Loucy (cell line): ENCODE data around the gene PCDHGB3.
A peak's percentile ranks its signal among the peaks of the same experiment; 100 is the strongest.
"Not testable (repeated sequence)": the region's sequence is repeated elsewhere in the genome, so short reads cannot be mapped to it uniquely, and the experiment has no call there.

Experiments
- H2AFZ ChIP-seq: fragments of 200-600 bp; sonication (generic); 2 replicates; pipeline ENCODE4 v1.6.0; 2016; ENCODE audit warnings: antibody characterized with exemption, mild to moderate bottlenecking, low read length, moderate library complexity
- H3F3A ChIP-seq: fragments of 200-600 bp; 2 replicates; pipeline ENCODE4 v1.6.0; 2016; ENCODE audit warnings: antibody characterized with exemption, low read depth, mild to moderate bottlenecking
- H3K27me3 ChIP-seq: fragments of 200-600 bp; sonication (generic); 2 replicates; pipeline ENCODE4 v1.6.1; 2014; ENCODE audit warnings: low read length, mild to moderate bottlenecking; ENCODE audit not compliant: insufficient read depth, poor library complexity, severe bottlenecking
- H3K36me3 ChIP-seq: fragments of 200-600 bp; sonication (generic); 2 replicates; pipeline ENCODE4 v1.6.1; 2016; ENCODE audit warnings: low read length; ENCODE audit not compliant: insufficient read depth
- H3K4me1 ChIP-seq: fragments of 200-600 bp; sonication (generic); 2 replicates; pipeline ENCODE4 v1.5.1; 2014; ENCODE audit warnings: low read length, mild to moderate bottlenecking; ENCODE audit not compliant: insufficient read depth, poor library complexity, severe bottlenecking
- H3K4me2 ChIP-seq: fragments of 200-600 bp; sonication (generic); 2 replicates; pipeline ENCODE4 v1.6.0; 2014; ENCODE audit warnings: antibody characterized with exemption, low read length, low read depth, mild to moderate bottlenecking; ENCODE audit not compliant: poor library complexity, severe bottlenecking
- H3K4me3 ChIP-seq: fragments of 200-600 bp; sonication (generic); 2 replicates; pipeline ENCODE4 v1.5.1; 2014; ENCODE audit warnings: low read length, mild to moderate bottlenecking, mixed read lengths; ENCODE audit not compliant: poor library complexity, severe bottlenecking
- H3K79me2 ChIP-seq: fragments of 200-600 bp; sonication (generic); 2 replicates; pipeline ENCODE4 v1.6.1; 2014; ENCODE audit warnings: low read length; ENCODE audit not compliant: insufficient read depth
- H3K9ac ChIP-seq: fragments of 200-600 bp; sonication (generic); 2 replicates; pipeline ENCODE4 v1.6.0; 2014; ENCODE audit warnings: mild to moderate bottlenecking, low read depth, low read length, moderate library complexity; ENCODE audit not compliant: poor library complexity, severe bottlenecking
- H3K9me2 ChIP-seq: fragments of 200-600 bp; sonication (generic); replicated peaks from 2 replicates; pipeline ENCODE4 v1.6.1; 2016; ENCODE audit warnings: low read depth, low read length, mixed read lengths
- H3K9me3 ChIP-seq: fragments of 200-600 bp; sonication (generic); 2 replicates; pipeline ENCODE4 v1.6.1; 2014; ENCODE audit warnings: mild to moderate bottlenecking, antibody characterized with exemption, low read length, low read depth; ENCODE audit not compliant: insufficient read depth
- H4K20me1 ChIP-seq: fragments of 200-600 bp; sonication (generic); 2 replicates; pipeline ENCODE4 v1.6.0; 2014; ENCODE audit warnings: antibody characterized with exemption, low read length, mild to moderate bottlenecking; ENCODE audit not compliant: insufficient read depth, poor library complexity, severe bottlenecking
- EZH2phosphoT487 ChIP-seq: fragments of 200-600 bp; IDR thresholded peaks from 2 replicates; pipeline ENCODE4 v1.6.1; 2018; ENCODE audit warnings: antibody characterized with exemption, mild to moderate bottlenecking, moderate library complexity, borderline replicate concordance
- TF ChIP-seq, protein P1 (sequence below): fragments of 200-600 bp; sonication (generic); conservative IDR thresholded peaks from 2 replicates; pipeline ENCODE4 v1.5.1; 2014; ENCODE audit warnings: mild to moderate bottlenecking, antibody characterized with exemption, low read length

PCDHGB3 gene

DNA sequence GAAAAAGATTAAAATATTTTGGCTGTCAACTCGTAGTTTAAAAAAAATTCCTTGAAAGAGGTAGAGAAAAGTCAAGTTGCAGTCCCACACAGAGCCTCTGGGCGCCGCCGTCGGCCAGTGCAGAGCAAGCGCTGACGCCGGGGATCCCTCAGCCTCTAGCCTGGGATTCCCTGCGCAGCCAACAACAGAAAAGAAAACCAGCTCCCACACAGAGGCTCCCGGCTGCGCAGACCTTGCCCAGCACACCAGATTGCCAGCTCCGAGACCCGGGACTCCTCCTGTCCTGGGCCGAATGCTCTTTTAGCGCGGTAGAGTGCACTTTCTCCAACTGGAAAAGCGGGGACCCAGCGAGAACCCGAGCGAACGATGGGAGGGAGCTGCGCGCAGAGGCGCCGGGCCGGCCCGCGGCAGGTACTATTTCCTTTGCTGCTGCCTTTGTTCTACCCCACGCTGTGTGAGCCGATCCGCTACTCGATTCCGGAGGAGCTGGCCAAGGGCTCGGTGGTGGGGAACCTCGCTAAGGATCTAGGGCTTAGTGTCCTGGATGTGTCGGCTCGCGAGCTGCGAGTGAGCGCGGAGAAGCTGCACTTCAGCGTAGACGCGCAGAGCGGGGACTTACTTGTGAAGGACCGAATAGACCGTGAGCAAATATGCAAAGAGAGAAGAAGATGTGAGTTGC, 47.6 kb downstream of the PCDHGB3 start, which contains the start of gene PCDHGB7:
Gene PCDHGB7, plus strand, starts transcription at position 184 of the 679 bp plus-strand sequence. Its CDS starts 183 bp downstream, at position 367.
- TF ChIP-seq, protein P1, sequence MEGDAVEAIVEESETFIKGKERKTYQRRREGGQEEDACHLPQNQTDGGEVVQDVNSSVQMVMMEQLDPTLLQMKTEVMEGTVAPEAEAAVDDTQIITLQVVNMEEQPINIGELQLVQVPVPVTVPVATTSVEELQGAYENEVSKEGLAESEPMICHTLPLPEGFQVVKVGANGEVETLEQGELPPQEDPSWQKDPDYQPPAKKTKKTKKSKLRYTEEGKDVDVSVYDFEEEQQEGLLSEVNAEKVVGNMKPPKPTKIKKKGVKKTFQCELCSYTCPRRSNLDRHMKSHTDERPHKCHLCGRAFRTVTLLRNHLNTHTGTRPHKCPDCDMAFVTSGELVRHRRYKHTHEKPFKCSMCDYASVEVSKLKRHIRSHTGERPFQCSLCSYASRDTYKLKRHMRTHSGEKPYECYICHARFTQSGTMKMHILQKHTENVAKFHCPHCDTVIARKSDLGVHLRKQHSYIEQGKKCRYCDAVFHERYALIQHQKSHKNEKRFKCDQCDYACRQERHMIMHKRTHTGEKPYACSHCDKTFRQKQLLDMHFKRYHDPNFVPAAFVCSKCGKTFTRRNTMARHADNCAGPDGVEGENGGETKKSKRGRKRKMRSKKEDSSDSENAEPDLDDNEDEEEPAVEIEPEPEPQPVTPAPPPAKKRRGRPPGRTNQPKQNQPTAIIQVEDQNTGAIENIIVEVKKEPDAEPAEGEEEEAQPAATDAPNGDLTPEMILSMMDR = peak; percentile 60
- H3K9ac ChIP-seq, H3K27me3 ChIP-seq, H4K20me1 ChIP-seq, H2AFZ ChIP-seq, H3K79me2 ChIP-seq, H3K36me3 ChIP-seq, H3K4me1 ChIP-seq, H3K9me3 ChIP-seq, H3K4me2 ChIP-seq, H3K9me2 ChIP-seq, H3F3A ChIP-seq: not testable (repeated sequence)
- H3K4me3 ChIP-seq = peak within 1 kb of the TSS; percentile 21

DNA sequence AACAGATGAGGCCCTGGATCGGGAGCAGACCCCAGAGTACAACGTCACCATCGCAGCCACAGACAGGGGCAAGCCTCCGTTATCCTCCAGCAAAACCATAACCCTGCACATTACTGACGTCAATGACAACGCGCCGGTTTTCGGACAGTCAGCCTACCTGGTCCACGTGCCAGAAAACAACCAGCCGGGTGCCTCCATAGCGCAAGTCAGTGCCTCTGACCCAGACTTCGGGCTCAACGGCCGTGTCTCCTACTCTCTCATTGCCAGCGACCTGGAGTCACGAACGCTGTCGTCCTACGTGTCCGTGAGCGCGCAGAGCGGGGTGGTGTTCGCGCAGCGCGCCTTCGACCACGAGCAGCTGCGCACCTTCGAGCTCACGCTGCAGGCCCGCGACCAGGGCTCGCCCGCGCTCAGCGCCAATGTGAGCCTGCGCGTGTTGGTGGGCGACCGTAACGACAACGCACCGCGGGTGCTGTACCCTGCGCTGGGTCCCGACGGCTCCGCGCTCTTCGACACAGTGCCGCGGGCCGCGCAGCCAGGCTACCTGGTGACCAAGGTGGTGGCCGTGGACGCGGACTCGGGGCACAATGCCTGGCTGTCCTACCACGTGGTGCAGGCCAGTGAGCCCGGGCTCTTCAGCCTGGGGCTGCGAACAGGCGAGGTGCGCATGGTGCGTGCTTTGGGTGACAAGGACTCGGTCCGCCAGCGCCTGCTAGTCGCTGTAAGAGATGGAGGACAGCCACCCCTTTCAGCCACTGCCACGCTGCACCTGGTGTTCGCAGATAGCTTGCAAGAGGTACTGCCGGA, 49.2 kb downstream of the PCDHGB3 start:
- no peak overlapping the region for H3K4me3 ChIP-seq
- no peaks in the 10 kb centered on the region for H3K27me3 ChIP-seq
- H3K4me1 ChIP-seq = no peaks in the 10 kb centered on the region
- no peak for TF ChIP-seq EZH2phosphoT487
- no peak overlapping the region for H3K9ac ChIP-seq
- H3K79me2 ChIP-seq = no peaks in the 10 kb centered on the region
- H4K20me1 ChIP-seq = no peaks in the 10 kb centered on the region
- no peaks in the 10 kb centered on the region for H3K36me3 ChIP-seq
- H2AFZ ChIP-seq = no peak overlapping the region
- no peaks in the 10 kb centered on the region for H3F3A ChIP-seq
- H3K9me2 ChIP-seq = no peaks in the 10 kb centered on the region
- no peak overlapping the region for H3K4me2 ChIP-seq
- no peaks in the 10 kb centered on the region for H3K9me3 ChIP-seq

DNA sequence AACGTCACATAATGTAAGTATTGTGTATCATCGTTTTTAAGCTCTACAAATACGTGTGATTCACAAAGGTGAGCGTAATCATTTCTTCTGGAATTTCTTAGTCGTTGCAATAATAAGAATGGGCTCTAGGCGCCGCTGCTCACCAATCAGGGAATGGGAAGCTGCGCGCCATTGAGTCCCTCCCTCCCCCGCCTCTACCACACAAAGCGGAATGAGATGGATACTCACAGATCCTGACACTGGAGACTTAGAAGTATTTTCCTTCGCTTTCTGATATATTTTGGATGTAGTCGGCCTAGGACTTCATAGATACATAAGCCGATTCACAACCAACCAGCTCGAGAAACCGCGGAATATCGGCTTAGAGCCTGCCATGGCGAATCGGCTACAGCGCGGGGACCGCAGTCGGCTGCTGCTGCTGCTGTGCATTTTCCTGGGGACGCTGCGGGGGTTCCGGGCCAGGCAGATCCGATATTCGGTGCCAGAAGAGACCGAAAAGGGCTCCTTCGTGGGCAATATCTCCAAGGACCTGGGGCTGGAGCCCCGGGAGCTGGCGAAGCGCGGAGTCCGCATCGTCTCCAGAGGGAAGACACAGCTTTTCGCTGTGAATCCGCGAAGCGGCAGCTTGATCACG, 50.9 kb downstream of the PCDHGB3 start, which contains the start of gene PCDHGA11:
Gene PCDHGA11, plus strand, starts transcription at position 197 of the 634 bp plus-strand sequence. Its CDS starts 177 bp downstream, at position 374.
- Histone ChIP-seq H3K9me2 (no peaks in the 10 kb centered on the region), H3K4me2 (no peak within 1 kb of the TSS), H4K20me1 (no peaks in the 10 kb centered on the region), H3K79me2 (no peaks in the 10 kb centered on the region), H3K27me3 (no peaks in the 10 kb centered on the region), H3K4me1 (no peaks in the 10 kb centered on the region), H3F3A (no peaks in the 10 kb centered on the region), H3K9ac (no peak within 1 kb of the TSS), H3K9me3 (no peaks in the 10 kb centered on the region), H2AFZ (no peak within 1 kb of the TSS), H3K36me3 (no peaks in the 10 kb centered on the region), H3K4me3 (no peak within 1 kb of the TSS)
- no peak for TF ChIP-seq EZH2phosphoT487
- TF ChIP-seq, protein P1 = peak; percentile 55
